ENCODE results near the gene MLLT1.

DNA sequence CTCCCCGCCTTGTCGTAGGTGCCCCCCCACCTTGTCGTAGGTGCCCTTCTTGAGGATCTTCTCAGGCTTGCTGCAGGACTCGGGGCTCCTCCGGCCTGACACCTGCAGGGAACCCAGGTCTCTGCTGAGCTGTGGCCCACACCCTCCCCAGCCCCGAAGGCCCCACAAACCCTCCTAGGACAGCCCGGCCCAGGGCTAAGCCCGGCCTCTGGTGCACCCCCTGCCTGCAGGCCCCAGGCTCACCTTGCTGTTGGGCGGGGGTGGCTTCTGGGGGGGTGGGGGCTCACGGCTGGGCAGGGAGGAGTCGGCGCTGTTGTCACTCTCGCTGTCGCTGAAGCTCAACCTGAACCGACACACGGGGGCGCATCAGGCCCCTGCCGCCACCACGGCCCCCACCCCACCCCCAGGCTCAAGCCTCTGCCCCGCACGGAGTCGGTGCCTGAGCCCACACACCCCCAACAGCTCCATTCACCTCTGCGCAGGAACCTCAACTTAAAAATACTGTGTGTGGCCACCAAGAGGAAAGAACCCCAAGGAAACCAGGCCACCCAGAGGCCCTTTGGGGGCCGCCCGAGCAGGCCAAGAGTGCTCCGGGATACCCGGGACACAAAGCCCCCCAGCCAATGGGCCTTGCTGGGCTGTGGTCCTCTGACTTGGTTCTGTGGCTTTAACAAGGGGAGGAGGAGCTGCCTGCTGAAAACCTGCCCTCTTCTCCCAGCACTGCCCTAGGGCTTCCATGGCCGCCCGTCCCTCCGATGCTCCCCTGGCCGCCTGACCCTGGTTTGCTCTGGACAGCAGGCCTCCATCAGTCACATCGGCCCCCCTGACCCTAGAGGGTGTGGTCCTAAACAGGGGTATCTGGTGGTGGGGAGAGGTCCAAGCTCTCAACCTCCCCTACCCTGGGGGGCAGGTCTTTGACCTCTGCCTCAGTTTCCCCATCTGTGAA lies 65.8 kb downstream of the MLLT1 start:
- TF ChIP-seq, protein P1, sequence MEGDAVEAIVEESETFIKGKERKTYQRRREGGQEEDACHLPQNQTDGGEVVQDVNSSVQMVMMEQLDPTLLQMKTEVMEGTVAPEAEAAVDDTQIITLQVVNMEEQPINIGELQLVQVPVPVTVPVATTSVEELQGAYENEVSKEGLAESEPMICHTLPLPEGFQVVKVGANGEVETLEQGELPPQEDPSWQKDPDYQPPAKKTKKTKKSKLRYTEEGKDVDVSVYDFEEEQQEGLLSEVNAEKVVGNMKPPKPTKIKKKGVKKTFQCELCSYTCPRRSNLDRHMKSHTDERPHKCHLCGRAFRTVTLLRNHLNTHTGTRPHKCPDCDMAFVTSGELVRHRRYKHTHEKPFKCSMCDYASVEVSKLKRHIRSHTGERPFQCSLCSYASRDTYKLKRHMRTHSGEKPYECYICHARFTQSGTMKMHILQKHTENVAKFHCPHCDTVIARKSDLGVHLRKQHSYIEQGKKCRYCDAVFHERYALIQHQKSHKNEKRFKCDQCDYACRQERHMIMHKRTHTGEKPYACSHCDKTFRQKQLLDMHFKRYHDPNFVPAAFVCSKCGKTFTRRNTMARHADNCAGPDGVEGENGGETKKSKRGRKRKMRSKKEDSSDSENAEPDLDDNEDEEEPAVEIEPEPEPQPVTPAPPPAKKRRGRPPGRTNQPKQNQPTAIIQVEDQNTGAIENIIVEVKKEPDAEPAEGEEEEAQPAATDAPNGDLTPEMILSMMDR (IDR thresholded peaks at IDR 0.05 in 4 of 5, conservative IDR thresholded peaks at IDR 0.05 in 1 of 5): no peak
- TF ChIP-seq POLR2A (IDR thresholded peaks at IDR 0.05): no peak

All from gastrocnemius medialis (tissue), 4 donors.